Left lung (tissue), 10 donors: ENCODE measurements around the gene B3GNT2. TPM values are rescaled to one million over a fixed set of nuclear protein-coding genes. Genes with fewer than 3 reads are reported as not detected.

Source experiments
- ATAC-seq: fragments of 200-7000 bp; cut with Tn5 transposase; one replicate; pipeline ENCODE4 v1.9.1; 2020; ENCODE audit warnings: moderate library complexity
- DNase-seq, 4 donors: peaks; one replicate each; pipeline ENCODE4 v3.0.0-alpha.2; 2013 to 2020
- H3K27ac ChIP-seq, 2 donors: fragments of 200-600 bp; sonication (generic) in 1 of 2; one replicate each; pipeline versions ENCODE4 v1.5.0 to v1.8.0; 2020 to 2021
- H3K27me3 ChIP-seq, 2 donors: fragments of 200-600 bp; sonication (generic) in 1 of 2; one replicate each; pipeline versions ENCODE4 v1.5.0 to v1.8.0; 2020 to 2021
- H3K36me3 ChIP-seq, 2 donors: fragments of 200-600 bp; sonication (generic) in 1 of 2; one replicate each; pipeline versions ENCODE4 v1.5.0 to v1.8.0; 2020 to 2021
- H3K4me1 ChIP-seq, 2 donors: fragments of 200-600 bp; one replicate each; pipeline ENCODE4 v1.8.0; 2021
- H3K4me3 ChIP-seq, 2 donors: fragments of 200-600 bp; sonication (generic) in 1 of 2; one replicate each; pipeline versions ENCODE4 v1.5.0 to v1.8.0; 2020 to 2021; ENCODE audit warnings: mild to moderate bottlenecking in 1 of 2
- H3K9me3 ChIP-seq, 2 donors: fragments of 200-600 bp; sonication (generic) in 1 of 2; one replicate each; pipeline versions ENCODE4 v1.5.0 to v1.8.0; 2020 to 2021
- intact Hi-C, 2 donors: fragments of 100-400 bp; cut with DNase I; formaldehyde crosslinking; loops; one replicate each; pipeline versions ENCODE4 v1.11.2 to v1.14.2; 2022
- polyA plus RNA-seq, 6 donors: library from polyadenylated mRNA; unstranded; fragments of 120-200 nt; gene quantifications; one replicate each; pipeline ENCODE4 v1.2.1, GENCODE V29; 2013; ENCODE audit not compliant: insufficient read length in 6 of 6
- total RNA-seq, 2 donors: library from RNA; stranded (reverse); fragmentation: NEBNext Ultra II Directional; extraction: Animal tissue kit (Norgen Biotek cat#: 25700); gene quantifications; one replicate each; pipeline ENCODE4 v1.2.1, GENCODE V29; 2021
- TF ChIP-seq, protein P1 (sequence below), 2 donors: fragments of 200-600 bp; sonication (generic) in 1 of 2; IDR thresholded peaks; one replicate each; pipeline versions ENCODE4 v1.5.0 to v1.8.0; 2021; ENCODE audit warnings: antibody characterized with exemption in 2 of 2
- donor health status: DM: no; HTN: yes; CAD: no.
- donor health status: DM: no; HTN: no; CAD: no.

Gene B3GNT2
- total and polyA plus RNA-seq, 8 donors, result 22.9 to 33.0 (median 30.4) TPM

DNA sequence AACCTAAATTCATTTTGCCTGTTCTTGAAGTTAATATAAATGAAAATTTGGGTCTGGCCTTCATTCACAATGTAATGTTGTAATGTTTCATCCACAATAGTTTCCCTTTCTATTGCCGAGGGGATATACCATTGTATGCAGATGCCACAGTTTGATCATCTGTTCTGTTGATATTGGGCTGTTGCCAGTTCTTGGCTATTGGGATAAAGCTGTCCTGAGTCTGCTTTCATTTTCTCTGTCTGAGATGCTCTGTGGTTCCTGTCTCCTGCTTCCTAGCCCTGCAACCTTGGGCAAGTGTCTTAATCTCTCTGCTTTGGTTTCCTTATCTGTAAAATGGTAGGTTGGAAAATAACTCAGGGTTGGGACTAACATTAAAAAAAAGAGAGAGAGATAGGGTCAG is 25.2 kb downstream of the B3GNT2 start:
- Histone ChIP-seq H3K4me3 (no peak overlapping the region), H3K27me3 (no peaks in the 10 kb centered on the region), H3K9me3 (no peaks in the 10 kb centered on the region), H3K36me3 (peaks cover 0 to 26% of the 10 kb centered on the region in 2 donors), H3K4me1 (peaks cover 3 to 70% of the 10 kb centered on the region in 2 donors), H3K27ac (peak overlapping the region in 1 of 2 donors; percentile 80)
- intact Hi-C loops, result no loop called here
- TF ChIP-seq, protein P1, sequence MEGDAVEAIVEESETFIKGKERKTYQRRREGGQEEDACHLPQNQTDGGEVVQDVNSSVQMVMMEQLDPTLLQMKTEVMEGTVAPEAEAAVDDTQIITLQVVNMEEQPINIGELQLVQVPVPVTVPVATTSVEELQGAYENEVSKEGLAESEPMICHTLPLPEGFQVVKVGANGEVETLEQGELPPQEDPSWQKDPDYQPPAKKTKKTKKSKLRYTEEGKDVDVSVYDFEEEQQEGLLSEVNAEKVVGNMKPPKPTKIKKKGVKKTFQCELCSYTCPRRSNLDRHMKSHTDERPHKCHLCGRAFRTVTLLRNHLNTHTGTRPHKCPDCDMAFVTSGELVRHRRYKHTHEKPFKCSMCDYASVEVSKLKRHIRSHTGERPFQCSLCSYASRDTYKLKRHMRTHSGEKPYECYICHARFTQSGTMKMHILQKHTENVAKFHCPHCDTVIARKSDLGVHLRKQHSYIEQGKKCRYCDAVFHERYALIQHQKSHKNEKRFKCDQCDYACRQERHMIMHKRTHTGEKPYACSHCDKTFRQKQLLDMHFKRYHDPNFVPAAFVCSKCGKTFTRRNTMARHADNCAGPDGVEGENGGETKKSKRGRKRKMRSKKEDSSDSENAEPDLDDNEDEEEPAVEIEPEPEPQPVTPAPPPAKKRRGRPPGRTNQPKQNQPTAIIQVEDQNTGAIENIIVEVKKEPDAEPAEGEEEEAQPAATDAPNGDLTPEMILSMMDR (IDR thresholded peaks at IDR 0.05), result no peak
- no peak for ATAC-seq
- DNase-seq, result no peak

DNA sequence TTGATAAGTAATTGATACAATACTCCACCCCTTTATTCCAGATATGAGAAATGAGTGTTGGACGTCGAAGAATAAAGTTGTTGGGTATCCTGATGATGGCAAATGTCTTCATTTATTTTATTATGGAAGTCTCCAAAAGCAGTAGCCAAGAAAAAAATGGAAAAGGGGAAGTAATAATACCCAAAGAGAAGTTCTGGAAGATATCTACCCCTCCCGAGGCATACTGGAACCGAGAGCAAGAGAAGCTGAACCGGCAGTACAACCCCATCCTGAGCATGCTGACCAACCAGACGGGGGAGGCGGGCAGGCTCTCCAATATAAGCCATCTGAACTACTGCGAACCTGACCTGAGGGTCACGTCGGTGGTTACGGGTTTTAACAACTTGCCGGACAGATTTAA is 26.3 kb downstream of the B3GNT2 start:
- intact Hi-C loops, result no loop called here
- ATAC-seq (no peak), DNase-seq (no peak)
- Histone ChIP-seq H3K9me3 (no peaks in the 10 kb centered on the region), H3K27ac (no peak overlapping the region), H3K36me3 (peaks cover 0 to 27% of the 10 kb centered on the region in 2 donors), H3K4me3 (no peak overlapping the region), H3K4me1 (peaks cover 3 to 60% of the 10 kb centered on the region in 2 donors), H3K27me3 (no peaks in the 10 kb centered on the region)
- TF ChIP-seq, protein P1 (IDR thresholded peaks at IDR 0.05), result no peak

DNA sequence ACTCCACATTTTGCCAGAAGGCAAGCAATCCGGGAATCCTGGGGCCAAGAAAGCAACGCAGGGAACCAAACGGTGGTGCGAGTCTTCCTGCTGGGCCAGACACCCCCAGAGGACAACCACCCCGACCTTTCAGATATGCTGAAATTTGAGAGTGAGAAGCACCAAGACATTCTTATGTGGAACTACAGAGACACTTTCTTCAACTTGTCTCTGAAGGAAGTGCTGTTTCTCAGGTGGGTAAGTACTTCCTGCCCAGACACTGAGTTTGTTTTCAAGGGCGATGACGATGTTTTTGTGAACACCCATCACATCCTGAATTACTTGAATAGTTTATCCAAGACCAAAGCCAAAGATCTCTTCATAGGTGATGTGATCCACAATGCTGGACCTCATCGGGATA is 26.8 kb downstream of the B3GNT2 start:
- no peak for DNase-seq
- Histone ChIP-seq H3K27me3 (no peaks in the 10 kb centered on the region), H3K9me3 (no peaks in the 10 kb centered on the region), H3K4me3 (no peak overlapping the region), H3K27ac (no peak overlapping the region), H3K4me1 (peaks cover 3 to 55% of the 10 kb centered on the region in 2 donors), H3K36me3 (peaks cover 0 to 31% of the 10 kb centered on the region in 2 donors)
- TF ChIP-seq, protein P1 (IDR thresholded peaks at IDR 0.05), result no peak
- ATAC-seq, result no peak
- intact Hi-C loops, result no loop called here

DNA sequence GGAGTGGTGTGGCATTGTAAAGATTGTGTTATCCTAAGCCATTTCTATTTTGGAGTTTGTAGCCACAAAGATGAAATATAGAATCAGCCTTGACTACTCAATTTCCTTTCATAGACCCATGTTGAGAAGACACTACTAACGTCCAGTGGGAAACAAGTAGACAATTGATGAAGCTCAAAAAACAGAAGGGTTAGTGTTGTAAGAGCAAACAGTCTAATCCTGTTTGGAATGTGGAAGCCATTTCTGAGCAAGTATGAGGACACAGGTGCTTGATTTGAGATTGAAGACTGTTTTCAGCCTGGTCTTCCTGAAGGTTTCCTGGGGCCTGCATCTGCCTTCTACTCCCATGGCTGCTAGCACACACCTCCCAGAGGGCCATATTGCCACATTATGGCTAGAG is 29.1 kb downstream of the B3GNT2 start:
- peaks cover 3 to 32% of the 10 kb centered on the region in 2 donors for H3K4me1 ChIP-seq
- no peak overlapping the region for H3K27ac ChIP-seq
- H3K9me3 ChIP-seq, result no peaks in the 10 kb centered on the region
- intact Hi-C loops, result no loop called here
- H3K4me3 ChIP-seq, result no peak overlapping the region
- H3K27me3 ChIP-seq, result no peaks in the 10 kb centered on the region
- peaks cover 0 to 31% of the 10 kb centered on the region in 2 donors for H3K36me3 ChIP-seq
- TF ChIP-seq, protein P1 (IDR thresholded peaks at IDR 0.05), result no peak
- no peak for ATAC-seq
- no peak for DNase-seq

DNA sequence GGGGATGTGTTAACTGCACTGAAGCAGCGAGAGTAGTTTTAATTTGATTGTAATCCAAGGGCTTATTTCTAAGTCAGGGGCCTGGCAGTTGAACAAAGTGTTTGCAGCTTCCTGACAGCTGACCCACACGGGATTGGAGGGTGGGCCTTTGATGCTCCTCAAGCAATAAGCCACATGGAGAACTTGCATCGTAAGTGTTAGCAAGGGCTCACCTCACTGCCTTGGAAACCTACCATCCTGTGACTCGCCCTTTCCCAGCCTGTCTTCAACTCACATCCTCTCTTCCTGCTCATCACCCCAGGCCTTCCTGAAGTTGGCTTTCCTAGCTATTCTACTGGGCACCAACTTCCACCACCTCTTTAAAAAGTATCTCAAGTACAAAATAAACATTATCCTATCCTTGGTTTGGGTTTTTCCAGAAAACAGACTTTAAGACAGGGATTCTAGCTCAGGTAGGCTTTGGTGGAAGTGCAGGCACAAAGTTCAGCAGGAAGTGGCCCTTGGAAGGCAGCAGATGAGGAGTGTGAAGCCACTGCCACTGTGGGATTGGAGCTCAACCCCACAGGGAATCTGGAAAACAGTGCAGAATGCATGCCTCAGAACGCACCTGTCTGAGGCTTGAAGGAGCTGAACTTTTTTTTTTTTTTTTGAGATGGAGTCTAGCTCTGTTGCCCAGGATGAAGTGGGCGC is 31.6 kb downstream of the B3GNT2 start:
- H3K27ac ChIP-seq, result no peak overlapping the region
- peaks cover 0 to 27% of the 10 kb centered on the region in 2 donors for H3K36me3 ChIP-seq
- no peaks in the 10 kb centered on the region for H3K27me3 ChIP-seq
- ATAC-seq (no peak), DNase-seq (no peak)
- H3K4me3 ChIP-seq, result no peak overlapping the region
- peaks cover 3 to 6% of the 10 kb centered on the region in 2 donors for H3K4me1 ChIP-seq
- TF ChIP-seq, protein P1 (IDR thresholded peaks at IDR 0.05), result no peak
- no peaks in the 10 kb centered on the region for H3K9me3 ChIP-seq
- intact Hi-C loops, result no loop called here
